Endodermal cell (in vitro differentiated cells): ENCODE measurements around the gene BTBD6. TPM values are rescaled to one million over a fixed set of nuclear protein-coding genes. Genes with fewer than 3 reads are reported as not detected.

Experiments
- DNase-seq: peaks from one replicate; pipeline ENCODE4 v3.0.0-alpha.2; 2017
- H3K27ac ChIP-seq: 2 replicates; pipeline ENCODE4 v1.5.1; 2013; ENCODE audit warnings: mild to moderate bottlenecking, low read depth, low read length, moderate library complexity
- H3K27me3 ChIP-seq: 2 replicates; pipeline ENCODE4 v1.6.1; 2013; ENCODE audit warnings: mild to moderate bottlenecking, low read length, moderate library complexity; ENCODE audit not compliant: insufficient read depth, control insufficient read depth, poor library complexity, severe bottlenecking
- H3K36me3 ChIP-seq: 2 replicates; pipeline ENCODE4 v1.7.0; 2013; ENCODE audit warnings: mild to moderate bottlenecking, low read length, moderate library complexity; ENCODE audit not compliant: control insufficient read depth, insufficient read depth
- H3K4me1 ChIP-seq: one replicate; pipeline ENCODE4 v1.7.0; 2013; ENCODE audit warnings: low read length; ENCODE audit not compliant: control insufficient read depth, insufficient read depth
- H3K4me3 ChIP-seq: 2 replicates; pipeline ENCODE4 v1.5.1; 2013; ENCODE audit warnings: mild to moderate bottlenecking, low read length, moderate library complexity
- H3K9ac ChIP-seq: 2 replicates; pipeline ENCODE4 v1.6.1; 2013; ENCODE audit warnings: mild to moderate bottlenecking, low read length, moderate library complexity; ENCODE audit not compliant: poor library complexity, severe bottlenecking; ENCODE audit errors: extremely low read depth
- H3K9me3 ChIP-seq: 2 replicates; pipeline ENCODE4 v1.6.1; 2013; ENCODE audit warnings: mild to moderate bottlenecking, low read length, moderate library complexity; ENCODE audit not compliant: control insufficient read depth
- H3K27ac Mint-ChIP-seq: 2 replicates; pipeline ENCODE4 v1.8.0; 2020; ENCODE audit warnings: mixed read lengths
- H3K27me3 Mint-ChIP-seq: 2 replicates; pipeline ENCODE4 v1.8.0; 2021; ENCODE audit warnings: mild to moderate bottlenecking, mixed read lengths; ENCODE audit not compliant: insufficient read depth
- H3K36me3 Mint-ChIP-seq: 2 replicates; pipeline ENCODE4 v1.8.0; 2020; ENCODE audit warnings: low read depth, mixed read lengths
- H3K4me1 Mint-ChIP-seq: 2 replicates; pipeline ENCODE4 v1.8.0; 2020; ENCODE audit warnings: mixed read lengths
- H3K4me3 Mint-ChIP-seq: 2 replicates; pipeline ENCODE4 v1.8.0; 2020; ENCODE audit warnings: mild to moderate bottlenecking, moderate library complexity, mixed read lengths
- H3K9me3 Mint-ChIP-seq: 2 replicates; pipeline ENCODE4 v1.8.0; 2020; ENCODE audit warnings: mild to moderate bottlenecking, mixed read lengths
- WGBS, 2 experiments: methylation state at CpG; one replicate each; pipeline versions ENCODE4 v1.1.5 to v1.1.7; 2013; ENCODE audit warnings: missing lambda C conversion rate in 2 of 2, mixed read lengths in 1 of 2; ENCODE audit not compliant: insufficient coverage in 1 of 2, insufficient read length in 1 of 2; 5-methylcytosine and 5-hydroxymethylcytosine counted together
- total RNA-seq, 2 donors: library from RNA; stranded (reverse); fragmentation: NEBNext Ultra II Directional in 1 of 2; extraction: Animal tissue kit (Norgen Biotek cat#: 25700) in 1 of 2; gene quantifications; 2 replicates in 1 of 2; 3 replicates in 1 of 2; pipeline ENCODE4 v1.2.1, GENCODE V29; 2021
- TF ChIP-seq, protein P1 (sequence below): fragments of 200-600 bp; sonication (generic); conservative IDR thresholded peaks from 2 replicates; pipeline ENCODE4 v1.5.0; 2021; ENCODE audit warnings: antibody characterized with exemption, mild to moderate bottlenecking

BTBD6 gene
- total RNA-seq, 2 donors from 2014 or later: 21.8 to 26.9 TPM

DNA sequence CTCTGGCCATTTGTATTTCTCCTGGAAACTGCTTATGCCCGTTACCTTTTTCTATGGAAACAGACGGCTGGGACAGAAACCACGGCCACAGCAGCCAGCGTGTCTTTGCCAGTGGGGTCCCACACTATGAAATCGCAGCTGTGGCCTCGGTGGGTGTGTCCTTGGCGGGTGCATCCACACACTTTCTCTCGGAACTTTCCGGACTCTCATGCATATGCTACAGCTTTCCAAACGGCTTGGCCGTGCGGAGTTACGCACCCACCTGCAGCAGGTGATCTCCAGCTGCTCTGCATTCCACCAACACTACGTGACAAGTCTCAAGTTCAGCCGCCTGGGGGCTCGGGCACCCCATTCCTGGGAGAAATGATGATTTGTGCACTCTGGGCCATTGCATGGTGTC lies 1.3 kb upstream of the BTBD6 start:
- Mint-ChIP-seq H3K9me3 (no peaks in the 10 kb centered on the region), H3K36me3 (peaks cover 38% of the 10 kb centered on the region), H3K27me3 (no peaks in the 10 kb centered on the region), H3K4me3 (peak overlapping the region; percentile 66), H3K27ac (no peak overlapping the region), H3K4me1 (peaks cover 3% of the 10 kb centered on the region)
- Histone ChIP-seq H3K9ac (no peak overlapping the region), H3K27ac (no peak overlapping the region), H3K4me3 (no peak overlapping the region), H3K9me3 (no peaks in the 10 kb centered on the region), H3K36me3 (peaks cover 22% of the 10 kb centered on the region), H3K27me3 (no peaks in the 10 kb centered on the region), H3K4me1 (peaks cover 3% of the 10 kb centered on the region)
- DNase-seq: no peak
- TF ChIP-seq, protein P1, sequence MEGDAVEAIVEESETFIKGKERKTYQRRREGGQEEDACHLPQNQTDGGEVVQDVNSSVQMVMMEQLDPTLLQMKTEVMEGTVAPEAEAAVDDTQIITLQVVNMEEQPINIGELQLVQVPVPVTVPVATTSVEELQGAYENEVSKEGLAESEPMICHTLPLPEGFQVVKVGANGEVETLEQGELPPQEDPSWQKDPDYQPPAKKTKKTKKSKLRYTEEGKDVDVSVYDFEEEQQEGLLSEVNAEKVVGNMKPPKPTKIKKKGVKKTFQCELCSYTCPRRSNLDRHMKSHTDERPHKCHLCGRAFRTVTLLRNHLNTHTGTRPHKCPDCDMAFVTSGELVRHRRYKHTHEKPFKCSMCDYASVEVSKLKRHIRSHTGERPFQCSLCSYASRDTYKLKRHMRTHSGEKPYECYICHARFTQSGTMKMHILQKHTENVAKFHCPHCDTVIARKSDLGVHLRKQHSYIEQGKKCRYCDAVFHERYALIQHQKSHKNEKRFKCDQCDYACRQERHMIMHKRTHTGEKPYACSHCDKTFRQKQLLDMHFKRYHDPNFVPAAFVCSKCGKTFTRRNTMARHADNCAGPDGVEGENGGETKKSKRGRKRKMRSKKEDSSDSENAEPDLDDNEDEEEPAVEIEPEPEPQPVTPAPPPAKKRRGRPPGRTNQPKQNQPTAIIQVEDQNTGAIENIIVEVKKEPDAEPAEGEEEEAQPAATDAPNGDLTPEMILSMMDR: no peak
- 95 to 96% methylated on average over 15 to 16 of the region's 16 CpGs for WGBS, 2 experiments

- H3K9me3 ChIP-seq: no peaks in the 10 kb centered on the region
- H3K36me3 ChIP-seq: peaks cover 22% of the 10 kb centered on the region
- WGBS, 2 experiments: 49% methylated on average over 31 to 42 of the region's 42 CpGs
- Mint-ChIP-seq H3K36me3 (peaks cover 40% of the 10 kb centered on the region), H3K4me1 (peaks cover 3% of the 10 kb centered on the region), H3K27ac (peak overlapping the region; percentile 75), H3K9me3 (no peaks in the 10 kb centered on the region), H3K4me3 (peak overlapping the region; percentile 66), H3K27me3 (no peaks in the 10 kb centered on the region)
- H3K4me1 ChIP-seq: peaks cover 3% of the 10 kb centered on the region
- peak overlapping the region; percentile 84 for H3K4me3 ChIP-seq
- TF ChIP-seq, protein P1: no peak
- no peak for DNase-seq
- no peak overlapping the region for H3K27ac ChIP-seq
- peak overlapping the region; percentile 49 for H3K9ac ChIP-seq
- H3K27me3 ChIP-seq: no peaks in the 10 kb centered on the region
These were observed 492 bp upstream of the BTBD6 start for GRCh38 chr14:105247715-105248367.

- no peaks in the 10 kb centered on the region for H3K9me3 ChIP-seq
- peaks cover 3% of the 10 kb centered on the region for H3K4me1 ChIP-seq
- Mint-ChIP-seq H3K9me3 (no peaks in the 10 kb centered on the region), H3K36me3 (peaks cover 38% of the 10 kb centered on the region), H3K4me3 (peak overlapping the region; percentile 66), H3K27me3 (no peaks in the 10 kb centered on the region), H3K27ac (peak overlapping the region; percentile 48), H3K4me1 (peaks cover 3% of the 10 kb centered on the region)
- TF ChIP-seq, protein P1: no peak
- H3K36me3 ChIP-seq: peaks cover 22% of the 10 kb centered on the region
- H3K9ac ChIP-seq: no peak overlapping the region
- DNase-seq: peak; percentile 73
- 58 to 79% methylated on average over 41 to 62 of the region's 62 CpGs for WGBS, 2 experiments
- peak overlapping the region; percentile 53 for H3K4me3 ChIP-seq
- no peak overlapping the region for H3K27ac ChIP-seq
- no peaks in the 10 kb centered on the region for H3K27me3 ChIP-seq
These were observed 1.1 kb downstream of the BTBD6 start for GRCh38 chr14:105249182-105250007.
